GM18517 (cell line): ENCODE data around the gene TBC1D1.

Experiments used
- ATAC-seq: cut with Tn5 transposase; IDR thresholded peaks from one replicate; pipeline ENCODE4 v1.9.1; 2021; ENCODE audit warnings: mild to moderate bottlenecking, moderate library complexity; ENCODE audit not compliant: unreplicated experiment

Gene TBC1D1

DNA sequence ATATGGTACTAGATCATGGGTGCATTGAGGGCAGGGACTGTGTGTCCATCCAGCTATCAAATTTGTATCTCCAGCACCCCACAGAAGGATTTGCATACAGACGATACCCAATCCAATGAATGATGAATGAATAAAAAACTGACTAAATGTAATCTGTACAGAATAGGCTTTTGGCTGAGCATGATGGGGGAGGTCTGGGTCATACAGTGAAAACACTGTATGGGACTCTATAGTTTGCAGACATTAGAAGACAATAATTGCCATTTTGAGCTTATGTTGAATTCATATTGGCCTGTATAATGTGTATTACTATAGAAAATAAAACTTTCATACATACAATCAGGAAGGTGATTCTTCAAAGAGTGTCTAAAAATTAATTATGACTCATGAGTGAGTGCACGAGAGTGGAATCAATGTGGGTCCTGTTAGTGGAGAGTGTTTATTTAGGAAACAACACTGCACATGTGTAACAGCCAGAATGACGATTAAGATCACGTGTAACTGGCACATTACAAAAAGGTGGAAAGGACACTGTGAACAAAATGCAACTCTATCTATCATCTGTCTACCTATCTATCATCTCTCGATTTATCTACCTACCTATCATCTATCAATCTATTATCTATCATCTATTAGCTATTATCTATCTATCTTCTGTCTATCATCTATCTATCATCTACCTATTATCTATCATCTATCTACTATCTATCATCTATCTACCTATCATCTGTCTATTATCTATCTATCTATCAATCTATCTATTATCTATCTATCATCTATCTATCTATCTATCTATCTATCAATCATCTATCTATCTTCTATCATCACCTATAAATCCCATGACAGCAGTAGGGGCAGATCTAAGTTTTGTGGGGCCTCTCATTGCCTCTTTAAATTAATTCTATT lies 270.6 kb downstream of the TBC1D1 start:
- ATAC-seq, result peak; percentile 16

DNA sequence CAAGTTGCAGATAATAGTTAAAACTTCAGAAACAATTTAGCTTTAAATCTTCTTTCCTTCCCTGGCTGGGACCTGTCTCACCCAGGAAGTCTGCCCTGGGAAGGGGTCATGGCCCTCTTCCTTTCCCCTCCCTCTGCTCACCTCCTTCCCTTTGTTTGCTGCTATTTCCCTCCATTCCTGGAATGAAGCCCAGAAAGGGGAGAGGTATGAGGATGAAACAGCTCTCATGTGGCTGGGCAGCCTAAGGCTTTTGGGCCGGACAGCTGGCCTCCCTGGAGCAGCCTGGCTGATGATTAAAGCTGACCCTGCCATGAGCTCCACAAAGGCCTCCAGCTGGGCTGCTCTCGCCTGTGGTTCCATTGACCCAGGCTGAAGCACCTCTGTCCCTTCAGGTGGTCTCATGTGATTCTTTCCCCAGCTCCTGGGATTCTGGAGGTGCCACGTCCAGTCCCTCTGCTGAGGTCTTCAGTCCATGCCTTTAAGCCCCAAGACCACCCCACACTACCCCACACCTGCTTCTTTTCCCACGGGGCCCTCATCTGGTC lies 271.4 kb downstream of the TBC1D1 start:
- ATAC-seq, result no peak

DNA sequence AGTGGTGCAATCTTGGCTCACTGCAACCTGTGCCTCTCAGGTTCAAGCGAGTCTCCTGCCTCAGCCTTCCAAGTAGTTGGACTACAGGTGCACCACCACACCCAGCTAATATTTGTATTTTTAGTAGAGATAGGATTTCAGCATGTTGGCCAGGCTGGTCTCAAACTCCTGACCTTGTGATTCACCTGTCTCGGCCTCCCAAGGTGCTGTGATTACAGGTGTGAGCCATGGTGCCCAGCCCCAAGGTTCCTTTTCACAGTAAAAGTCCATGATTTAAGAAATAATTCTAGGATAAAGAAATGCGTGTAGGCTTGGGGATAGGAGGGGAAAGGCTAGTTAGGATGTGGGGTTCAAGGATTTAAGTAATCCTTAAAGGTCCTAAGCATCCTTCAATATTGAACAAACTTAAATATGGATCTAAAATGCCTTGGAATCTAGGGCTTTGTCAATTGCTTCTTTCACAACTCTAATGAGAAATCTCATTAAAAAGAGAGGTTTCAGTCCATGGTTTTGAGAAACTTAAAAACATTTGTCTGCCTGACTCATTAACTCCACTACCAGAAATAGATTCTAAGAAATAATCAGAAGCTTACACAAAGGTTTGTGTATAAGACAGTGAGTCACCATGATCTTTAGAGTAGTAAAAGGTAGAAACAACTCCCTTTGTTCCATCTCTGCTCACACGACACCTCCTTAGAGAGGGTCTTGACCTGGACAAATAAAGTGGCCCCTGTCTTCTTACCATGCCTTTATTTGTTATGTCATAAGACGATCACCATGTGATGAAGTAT lies 272.5 kb downstream of the TBC1D1 start:
- no peak for ATAC-seq

DNA sequence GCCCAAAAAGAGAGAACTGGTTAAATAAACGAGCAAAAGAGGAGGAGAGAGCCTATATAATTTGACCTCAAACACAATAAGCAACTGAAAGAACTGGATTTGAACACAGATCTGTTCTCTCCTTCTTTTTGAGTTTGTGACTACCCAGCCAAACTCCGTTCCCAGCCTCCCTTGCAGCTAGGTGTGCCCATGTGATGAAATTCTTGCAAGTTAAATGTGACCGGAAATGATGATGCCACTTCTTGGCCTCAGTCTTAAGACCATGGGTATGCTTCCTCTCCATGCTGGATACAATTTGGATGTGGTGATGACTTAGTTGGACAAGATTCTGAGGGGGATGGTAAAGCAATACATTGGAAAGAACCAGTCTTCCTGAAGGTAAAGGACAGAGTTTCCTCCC lies 273.5 kb downstream of the TBC1D1 start:
- no peak for ATAC-seq

DNA sequence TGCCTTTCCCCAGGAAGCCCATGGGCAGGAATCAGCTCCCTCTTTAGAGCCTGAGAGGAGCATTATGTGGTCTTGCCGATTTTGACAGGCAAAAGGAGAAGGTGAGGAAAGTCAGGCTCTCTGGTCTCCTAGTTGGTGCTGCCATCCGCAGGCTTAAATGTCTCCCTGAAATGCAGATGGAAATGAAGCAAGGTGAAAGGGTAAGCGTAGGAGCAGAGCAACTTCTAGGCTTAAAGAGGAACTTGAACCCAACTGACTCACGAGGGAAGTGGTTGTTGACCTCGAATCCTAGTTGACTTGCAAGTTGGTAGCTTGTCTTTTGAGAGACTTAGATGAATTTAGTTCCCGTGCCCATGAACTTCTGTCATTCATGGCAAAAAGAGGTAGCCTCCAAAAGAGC lies 275.2 kb downstream of the TBC1D1 start:
- no peak for ATAC-seq

DNA sequence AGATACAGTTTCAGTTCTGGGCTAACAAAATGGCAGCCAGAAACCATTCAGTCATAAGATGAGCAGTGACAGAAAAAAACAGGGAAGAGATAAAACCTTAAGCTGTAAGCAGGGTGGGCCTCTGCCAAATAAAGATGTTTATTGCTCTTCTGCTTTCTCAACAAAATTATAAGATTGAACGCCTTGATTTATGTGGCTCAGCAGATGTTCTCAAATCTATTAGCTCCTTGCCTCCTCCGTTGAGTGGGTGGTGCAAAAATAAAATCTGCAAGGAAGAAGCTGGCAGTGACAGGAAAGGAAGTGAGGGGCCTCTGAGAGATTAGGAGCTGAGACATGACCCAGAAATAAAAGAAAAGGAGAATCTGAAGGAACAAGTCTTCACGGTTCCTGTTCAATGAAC lies 275.9 kb downstream of the TBC1D1 start:
- no peak for ATAC-seq

DNA sequence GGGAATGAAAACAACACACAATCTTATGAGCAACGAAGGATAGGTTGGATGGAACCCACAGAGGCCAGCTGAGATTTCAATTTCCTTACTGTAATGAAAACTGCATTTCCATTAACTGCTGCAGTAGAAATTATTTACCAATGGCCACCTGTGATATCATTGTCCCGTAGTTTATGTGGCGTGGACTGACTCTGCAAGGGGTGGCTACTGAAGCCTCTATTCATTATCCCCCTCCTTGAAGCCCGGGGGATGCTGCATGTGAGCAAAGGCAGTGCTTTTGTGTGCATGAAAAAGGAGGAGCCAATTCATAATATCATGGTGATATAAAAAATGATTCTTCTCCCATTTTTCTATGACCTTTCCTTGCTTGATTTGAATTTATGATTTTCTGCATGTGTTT lies 277.1 kb downstream of the TBC1D1 start:
- ATAC-seq, result no peak

DNA sequence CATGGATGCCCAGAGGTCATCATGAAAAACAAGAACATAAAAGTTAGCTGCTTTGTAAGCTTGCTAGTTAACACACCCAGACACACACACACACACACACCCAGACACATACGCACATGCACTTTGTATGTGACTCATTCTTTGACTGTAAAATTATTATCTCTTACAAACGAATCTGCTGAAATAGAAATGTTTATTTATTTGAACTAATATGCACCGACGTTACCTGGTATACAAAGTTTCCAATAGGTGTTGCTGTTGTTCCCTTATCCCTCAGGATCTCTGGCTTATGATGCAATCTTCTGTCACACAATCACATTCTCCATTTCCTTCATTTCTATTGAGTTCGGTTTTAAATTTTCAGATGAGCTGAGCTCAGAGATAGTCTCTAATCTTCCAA lies 278.6 kb downstream of the TBC1D1 start:
- ATAC-seq, result no peak

DNA sequence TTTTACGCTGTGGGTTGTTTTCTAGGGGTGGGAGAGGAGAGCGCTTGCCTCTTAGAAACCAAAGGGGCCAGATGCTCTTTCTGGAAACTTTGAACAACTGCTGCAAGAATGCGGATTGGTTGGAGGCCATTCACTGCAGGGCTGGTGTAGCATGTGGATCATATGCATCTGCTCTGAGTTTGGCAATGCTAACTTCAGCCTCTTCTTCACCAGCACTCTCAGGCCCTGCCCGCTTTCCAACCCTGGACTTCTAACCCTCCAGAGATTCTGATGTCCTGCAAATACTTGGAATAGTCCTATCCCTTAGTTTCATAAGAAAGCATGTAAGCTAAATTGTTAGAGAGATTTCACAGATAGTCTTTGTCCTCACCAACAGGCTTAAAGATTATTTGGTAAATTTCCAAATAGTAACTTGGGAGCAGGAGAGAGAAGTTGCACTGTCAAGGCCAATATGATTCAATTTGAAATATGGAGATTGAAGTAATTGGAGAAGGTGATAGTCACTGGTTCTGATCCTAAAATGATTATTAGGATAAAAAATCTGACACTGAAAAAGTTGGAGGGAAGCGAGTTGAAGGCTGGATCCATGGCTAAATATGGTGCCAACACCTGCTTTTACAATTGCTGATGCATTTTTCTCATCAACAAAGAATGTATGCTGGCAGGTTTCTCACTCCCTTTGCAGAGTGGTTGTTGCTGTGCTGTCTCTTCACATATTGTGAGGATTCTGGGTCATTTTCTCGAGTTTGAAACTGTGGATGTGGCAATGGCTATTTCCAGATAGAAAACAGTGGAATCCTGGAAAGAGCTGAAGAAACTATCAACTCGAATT lies 279.7 kb downstream of the TBC1D1 start:
- no peak for ATAC-seq

DNA sequence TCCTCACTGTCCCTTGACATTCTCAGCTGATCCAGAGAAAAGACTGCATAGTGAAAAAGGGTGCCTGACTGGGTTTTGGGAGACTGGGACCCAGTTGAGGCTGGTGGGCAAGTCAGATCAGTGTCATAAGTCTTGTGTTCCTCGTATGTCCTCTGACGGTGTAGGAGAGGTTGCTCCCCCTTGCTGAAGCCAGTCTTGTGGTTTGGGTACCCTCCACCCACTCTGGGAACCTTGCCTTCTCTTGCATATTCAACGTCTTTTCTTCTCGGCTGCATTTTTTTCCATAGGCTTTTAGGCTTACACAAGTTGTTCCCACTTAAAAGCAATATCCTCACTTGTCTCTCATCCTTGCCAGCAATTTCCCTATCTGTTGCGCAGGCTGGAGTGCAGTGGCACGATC lies 281.2 kb downstream of the TBC1D1 start:
- no peak for ATAC-seq

DNA sequence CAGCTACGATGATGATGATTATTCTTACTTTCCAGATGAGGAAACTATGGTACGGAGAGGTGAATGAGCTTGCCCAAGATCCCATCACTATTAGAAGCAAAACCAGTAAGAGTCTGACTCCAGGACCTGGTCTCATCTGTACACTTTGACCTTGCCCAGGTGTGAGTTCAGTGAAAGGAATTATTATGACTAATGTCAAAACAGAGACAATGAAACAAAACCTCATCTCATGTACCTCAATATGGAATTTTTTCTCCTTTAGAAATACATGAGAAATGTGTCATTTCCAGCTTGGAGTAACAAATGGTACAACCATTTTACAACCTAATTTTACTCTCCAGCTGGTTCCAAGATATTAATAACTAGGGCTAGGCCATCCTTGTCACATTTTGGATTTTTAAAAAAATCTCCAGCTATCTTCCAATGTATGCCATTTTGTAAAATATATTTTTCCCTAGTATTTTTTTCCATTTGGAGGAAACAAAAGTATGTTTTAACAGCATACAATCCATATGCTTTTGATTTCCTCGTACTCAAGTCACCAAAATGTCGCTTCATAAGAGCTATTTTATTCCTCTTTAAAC lies 283.1 kb downstream of the TBC1D1 start:
- ATAC-seq, result no peak

DNA sequence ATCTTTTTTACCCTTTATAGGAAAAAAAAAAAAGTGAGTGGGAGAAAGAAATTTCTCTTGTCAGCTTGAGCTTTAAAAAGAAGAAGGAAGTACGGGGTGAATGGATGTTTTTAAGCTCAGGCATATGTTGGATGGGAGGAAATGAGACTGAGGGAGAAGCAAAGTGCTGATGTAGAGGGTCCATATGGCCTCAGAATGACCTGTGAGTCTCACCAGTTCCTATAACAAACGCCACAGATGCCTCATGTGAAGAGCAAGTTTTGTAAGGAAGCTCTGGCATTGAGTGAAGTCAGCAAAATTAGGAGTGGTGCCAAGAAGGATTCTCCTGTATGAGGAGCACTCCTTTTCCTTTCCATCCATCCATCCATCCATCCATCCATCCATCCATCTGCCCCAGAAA lies 283.9 kb downstream of the TBC1D1 start:
- ATAC-seq, result no peak

DNA sequence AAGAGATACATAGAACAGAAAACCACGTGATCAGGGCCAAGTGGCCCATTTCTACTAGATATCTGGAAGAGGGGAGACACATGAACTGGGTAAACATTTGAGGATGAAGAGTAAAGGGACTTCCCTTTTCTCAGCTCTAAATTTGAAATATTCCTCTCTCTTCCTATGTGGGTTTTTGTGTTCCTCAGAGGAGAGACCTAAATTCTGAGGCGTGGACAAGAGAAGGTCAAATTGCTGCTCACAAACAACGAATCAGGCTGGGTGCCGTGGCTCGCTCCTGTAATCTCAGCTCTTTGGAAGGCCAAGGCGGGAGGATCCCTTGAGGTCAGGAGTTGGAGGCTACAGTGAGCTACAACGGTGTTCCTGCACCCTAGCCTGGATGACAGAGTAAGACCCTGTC lies 285.3 kb downstream of the TBC1D1 start:
- ATAC-seq, result no peak

DNA sequence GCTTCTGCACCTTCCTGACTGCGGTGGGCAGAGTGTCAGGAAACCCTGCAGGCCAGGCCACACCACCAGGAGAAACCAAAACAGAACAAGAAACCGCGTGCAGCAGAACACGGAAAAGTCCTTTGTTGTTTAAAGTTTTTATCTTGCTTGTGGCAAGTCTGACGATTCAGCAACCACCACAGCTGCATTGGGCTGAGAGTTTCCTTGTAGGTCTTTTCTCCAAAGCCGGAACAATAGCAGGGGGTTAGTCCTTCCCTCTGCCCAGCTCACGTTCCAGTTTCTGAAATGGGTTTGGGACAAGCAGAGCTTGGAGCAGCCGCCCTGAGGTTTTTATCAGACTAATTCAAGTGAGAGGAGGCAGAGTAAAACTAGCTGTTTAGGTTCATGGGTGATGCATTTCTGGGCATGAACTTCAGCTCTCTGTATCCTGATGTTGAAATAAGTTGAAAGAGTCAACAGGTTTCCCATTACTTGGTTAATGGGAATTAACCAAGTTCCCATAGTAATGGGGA lies 286.2 kb downstream of the TBC1D1 start:
- no peak for ATAC-seq

DNA sequence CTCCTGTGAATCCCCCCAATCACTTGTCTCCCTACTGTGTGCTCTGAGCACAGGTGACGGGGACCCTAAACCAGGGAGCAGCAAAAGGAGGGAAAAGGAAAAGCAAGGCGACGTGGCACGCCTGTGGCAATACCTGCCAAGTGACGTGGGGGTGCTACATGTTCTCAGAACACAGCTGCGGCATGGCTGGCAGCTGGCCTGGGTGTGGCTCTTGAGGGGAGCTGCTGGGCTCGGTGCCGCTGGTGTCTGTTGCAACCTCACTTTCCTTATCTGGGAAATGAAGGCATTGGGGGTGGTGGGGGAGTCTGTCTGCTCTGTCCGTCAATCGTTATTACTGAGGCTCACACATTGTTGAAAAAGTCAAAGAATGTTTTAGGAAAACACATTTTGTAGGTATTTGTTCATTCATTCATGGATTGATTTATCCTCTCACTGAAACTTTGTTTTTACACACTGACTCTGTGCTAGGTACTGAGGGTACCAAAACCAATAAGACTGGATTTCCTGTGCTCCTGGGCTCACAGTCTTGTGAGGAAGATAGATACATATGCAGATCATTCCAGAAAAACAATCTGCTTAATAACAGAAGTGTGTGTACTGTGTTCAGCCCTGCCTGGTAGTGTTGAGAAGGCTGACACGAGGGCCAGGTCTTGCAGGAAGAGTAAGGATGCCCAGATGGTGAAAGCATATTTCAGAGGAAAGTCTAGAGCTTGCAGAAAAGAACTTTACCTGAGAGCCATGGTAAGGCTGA lies 286.9 kb downstream of the TBC1D1 start:
- no peak for ATAC-seq

DNA sequence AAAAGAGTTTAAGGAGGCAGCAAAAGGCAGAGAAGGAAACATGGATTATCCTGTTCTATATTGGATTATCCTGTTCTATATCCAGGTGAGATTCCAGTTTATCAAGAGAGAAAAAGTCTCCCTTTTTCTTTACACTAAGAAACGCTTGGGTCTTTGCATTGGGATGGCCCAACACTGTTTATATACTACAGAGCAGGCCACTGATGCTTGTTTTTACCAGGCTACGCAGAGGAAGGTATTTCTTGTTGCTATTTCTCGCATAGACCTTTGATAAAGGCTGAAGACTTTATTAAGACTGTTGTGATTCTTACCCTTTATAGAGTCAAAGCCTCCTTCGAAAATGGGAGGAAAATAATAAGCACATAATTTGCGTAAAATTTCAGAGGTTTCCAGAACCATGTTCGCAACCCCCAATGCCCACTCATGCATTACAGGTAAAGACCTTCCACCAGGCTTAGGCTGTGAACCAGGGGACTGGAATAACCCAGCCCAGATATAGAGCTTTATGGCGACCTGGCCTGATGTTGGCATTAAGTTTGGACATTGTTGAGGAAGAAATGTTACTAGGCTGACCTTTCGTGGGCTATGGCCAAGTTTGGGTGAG lies 287.6 kb downstream of the TBC1D1 start:
- ATAC-seq, result no peak

DNA sequence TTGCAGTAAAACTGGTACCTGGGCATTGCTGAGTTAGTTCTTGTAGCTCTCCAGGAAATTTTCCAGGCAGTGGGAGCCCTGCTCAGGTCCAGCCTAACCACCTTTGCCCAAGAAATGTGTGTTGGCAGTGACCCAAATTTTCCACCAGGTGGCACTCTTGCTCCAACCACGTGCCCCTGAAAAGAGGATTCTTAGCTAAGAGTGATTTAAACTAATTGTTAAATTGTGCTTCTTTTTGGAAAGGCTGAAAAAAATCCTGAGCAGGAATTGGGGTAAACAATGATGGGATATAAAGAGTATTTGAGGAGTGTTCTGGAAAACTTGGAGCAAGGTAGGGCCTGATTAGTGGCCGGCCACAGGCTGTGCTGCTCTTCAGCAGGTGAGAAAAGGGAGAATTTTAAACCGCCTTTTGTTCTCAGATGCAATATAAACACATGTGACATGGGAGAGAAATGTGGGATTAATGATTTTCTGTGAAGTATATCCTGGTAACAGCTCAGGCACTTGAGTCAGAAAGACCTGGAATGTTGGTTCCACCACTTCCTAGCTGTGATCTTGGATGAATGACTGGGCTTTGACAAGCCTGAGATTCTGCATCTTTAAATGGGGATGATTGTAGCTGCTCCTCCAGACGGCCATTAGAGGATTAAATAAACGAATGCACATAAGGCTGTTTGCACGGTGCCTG lies 288.9 kb downstream of the TBC1D1 start:
- no peak for ATAC-seq

DNA sequence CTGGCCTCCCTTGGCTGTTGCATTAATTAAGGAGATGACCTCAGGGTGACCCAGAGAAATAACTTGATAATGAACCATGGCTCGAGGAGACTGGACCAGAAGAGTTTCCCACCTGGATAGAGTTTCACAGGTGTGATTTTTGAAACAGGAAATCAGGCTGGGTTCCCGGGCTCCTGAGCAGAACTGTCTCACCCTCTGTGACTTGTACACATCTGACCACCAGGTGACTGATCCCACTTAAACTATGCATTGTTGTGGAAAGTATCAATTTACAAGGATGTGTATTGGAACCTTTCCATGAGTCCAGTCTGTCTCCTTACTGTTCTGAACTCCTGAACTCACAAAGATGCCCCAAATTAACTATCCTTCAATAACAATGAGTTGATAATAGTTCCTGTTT lies 289.6 kb downstream of the TBC1D1 start:
- ATAC-seq, result no peak

DNA sequence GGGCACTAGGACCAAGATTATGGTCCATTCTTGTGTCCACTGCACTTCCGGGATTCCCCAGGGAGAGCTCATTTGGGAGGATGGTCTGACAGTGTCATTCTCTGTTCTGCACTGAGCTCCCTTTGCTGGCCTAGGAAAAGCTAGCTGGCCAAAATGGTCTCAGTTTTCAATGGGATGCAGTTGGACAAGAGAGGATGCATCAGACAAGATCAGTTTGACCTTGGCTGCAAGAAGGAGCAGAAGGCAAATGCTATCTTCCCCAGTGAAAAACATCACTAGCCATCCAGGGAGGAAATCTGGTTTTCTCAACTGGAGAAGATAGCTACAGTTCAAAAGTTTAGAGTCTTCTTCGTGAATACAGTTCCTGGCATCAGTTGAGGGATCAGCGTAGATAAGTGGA lies 290.4 kb downstream of the TBC1D1 start:
- ATAC-seq, result no peak
